GM12892 (cell line): Measurements from ENCODE around the gene KLF13.

ENCODE experiments used
- POLR2A ChIP-seq: IDR thresholded peaks from 2 replicates; pipeline ENCODE4 v1.6.1; 2011; ENCODE audit warnings: low read depth, low read length, control low read depth
- TAF1 ChIP-seq: IDR thresholded peaks from 2 replicates; pipeline ENCODE4 v1.6.1; 2011; ENCODE audit warnings: low read depth, mild to moderate bottlenecking, control low read depth, low read length, borderline replicate concordance

DNA sequence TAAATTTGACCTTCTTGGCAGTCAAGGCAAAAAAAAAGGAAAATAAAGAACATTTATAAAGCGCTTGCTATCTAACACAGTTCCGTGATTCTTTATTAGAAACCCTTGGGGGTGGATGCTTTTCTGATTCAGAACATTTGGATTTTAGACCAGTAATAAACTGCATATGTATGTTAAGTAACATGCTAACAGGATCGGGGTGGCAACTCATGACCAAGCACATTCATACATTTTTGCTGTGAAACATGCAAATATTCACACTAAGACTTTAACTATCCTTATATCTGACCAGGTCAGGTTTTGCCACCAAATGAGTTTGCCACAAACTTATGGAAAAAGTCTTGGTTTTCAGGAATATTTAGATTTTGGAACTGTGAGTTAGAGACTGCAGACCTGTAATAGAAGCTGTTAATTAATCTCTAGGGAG is 30.4 kb upstream of the KLF13 start:
- TF ChIP-seq POLR2A, result no peak
- TF ChIP-seq TAF1, result no peak
